Measurements from ENCODE around the gene HDLBP. TPM values are rescaled to one million over a fixed set of nuclear protein-coding genes. Genes with fewer than 3 reads are reported as not detected.

HDLBP gene
- total RNA-seq, 1 donor: 1,418 TPM

DNA sequence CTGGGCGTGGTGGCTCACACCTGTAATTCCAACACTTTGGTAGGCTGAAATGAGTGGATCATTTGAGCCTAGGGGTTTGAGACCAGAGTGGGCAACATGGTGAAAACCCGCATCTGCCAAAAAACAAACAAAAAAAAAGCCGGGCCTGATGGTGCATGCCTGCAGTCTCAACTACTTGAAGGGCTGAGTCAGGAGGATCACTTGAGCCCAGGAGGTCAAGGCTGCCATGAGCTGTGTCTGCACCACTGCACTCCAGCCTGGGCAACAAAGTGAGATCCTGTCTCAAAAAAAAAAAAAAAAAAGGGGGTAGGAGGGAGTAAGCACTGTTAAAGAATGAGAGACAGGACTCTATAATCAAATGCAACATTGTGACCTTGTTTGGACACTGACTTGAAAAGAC, 54.6 kb downstream of the HDLBP start:
- H3K27me3 ChIP-seq (ENCODE audit: insufficient read depth, low read length): no peaks in the 10 kb centered on the region
- no peak overlapping the region for H2AFZ ChIP-seq (ENCODE audit: low read length)
- H3K27ac ChIP-seq (ENCODE audit: low read depth, low read length): no peak overlapping the region
- H3K4me3 ChIP-seq (ENCODE audit: insufficient read depth, low read length): no peak overlapping the region
- H3K36me3 ChIP-seq (ENCODE audit: insufficient read depth, low read length): peaks cover 96% of the 10 kb centered on the region
- peaks cover 93% of the 10 kb centered on the region for H3K79me2 ChIP-seq (ENCODE audit: insufficient read depth, low read length)
- TF ChIP-seq, protein P1, sequence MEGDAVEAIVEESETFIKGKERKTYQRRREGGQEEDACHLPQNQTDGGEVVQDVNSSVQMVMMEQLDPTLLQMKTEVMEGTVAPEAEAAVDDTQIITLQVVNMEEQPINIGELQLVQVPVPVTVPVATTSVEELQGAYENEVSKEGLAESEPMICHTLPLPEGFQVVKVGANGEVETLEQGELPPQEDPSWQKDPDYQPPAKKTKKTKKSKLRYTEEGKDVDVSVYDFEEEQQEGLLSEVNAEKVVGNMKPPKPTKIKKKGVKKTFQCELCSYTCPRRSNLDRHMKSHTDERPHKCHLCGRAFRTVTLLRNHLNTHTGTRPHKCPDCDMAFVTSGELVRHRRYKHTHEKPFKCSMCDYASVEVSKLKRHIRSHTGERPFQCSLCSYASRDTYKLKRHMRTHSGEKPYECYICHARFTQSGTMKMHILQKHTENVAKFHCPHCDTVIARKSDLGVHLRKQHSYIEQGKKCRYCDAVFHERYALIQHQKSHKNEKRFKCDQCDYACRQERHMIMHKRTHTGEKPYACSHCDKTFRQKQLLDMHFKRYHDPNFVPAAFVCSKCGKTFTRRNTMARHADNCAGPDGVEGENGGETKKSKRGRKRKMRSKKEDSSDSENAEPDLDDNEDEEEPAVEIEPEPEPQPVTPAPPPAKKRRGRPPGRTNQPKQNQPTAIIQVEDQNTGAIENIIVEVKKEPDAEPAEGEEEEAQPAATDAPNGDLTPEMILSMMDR (IDR thresholded peaks at IDR 0.05; ENCODE audit: extremely low read depth, low read depth, low read length): no peak
- H4K20me1 ChIP-seq (ENCODE audit: insufficient read depth, low read length): peaks cover 80% of the 10 kb centered on the region
- no peaks in the 10 kb centered on the region for H3K4me1 ChIP-seq (ENCODE audit: insufficient read depth, low read length)
- no peaks in the 10 kb centered on the region for H3K9me3 ChIP-seq (ENCODE audit: low read depth, low read length)
- DNase-seq (ENCODE audit: insufficient read length, low spot score, missing footprints): no peak
- H3K4me2 ChIP-seq (ENCODE audit: insufficient read depth, low read length): no peak overlapping the region

GRCh38 chr2:241258505-241259280, 56.8 kb downstream of the HDLBP start:
- Histone ChIP-seq H3K27ac (ENCODE audit: low read depth, low read length) (no peak overlapping the region), H3K36me3 (ENCODE audit: insufficient read depth, low read length) (peaks cover 98% of the 10 kb centered on the region), H3K4me1 (ENCODE audit: insufficient read depth, low read length) (no peaks in the 10 kb centered on the region), H3K4me2 (ENCODE audit: insufficient read depth, low read length) (no peak overlapping the region), H2AFZ (ENCODE audit: low read length) (no peak overlapping the region), H3K79me2 (ENCODE audit: insufficient read depth, low read length) (peaks cover 91% of the 10 kb centered on the region), H3K4me3 (ENCODE audit: insufficient read depth, low read length) (no peak overlapping the region), H3K27me3 (ENCODE audit: insufficient read depth, low read length) (no peaks in the 10 kb centered on the region), H4K20me1 (ENCODE audit: insufficient read depth, low read length) (peaks cover 81% of the 10 kb centered on the region), H3K9me3 (ENCODE audit: low read depth, low read length) (no peaks in the 10 kb centered on the region)
- peak; percentile 58 for DNase-seq (ENCODE audit: insufficient read length, low spot score, missing footprints)
- TF ChIP-seq, protein P1 (IDR thresholded peaks at IDR 0.05; ENCODE audit: extremely low read depth, low read depth, low read length): no peak

- Histone ChIP-seq H3K36me3 (ENCODE audit: insufficient read depth, low read length) (peaks cover 98% of the 10 kb centered on the region), H3K4me2 (ENCODE audit: insufficient read depth, low read length) (no peak overlapping the region), H3K27me3 (ENCODE audit: insufficient read depth, low read length) (no peaks in the 10 kb centered on the region), H2AFZ (ENCODE audit: low read length) (no peak overlapping the region), H3K4me3 (ENCODE audit: insufficient read depth, low read length) (no peak overlapping the region), H3K27ac (ENCODE audit: low read depth, low read length) (no peak overlapping the region), H3K4me1 (ENCODE audit: insufficient read depth, low read length) (no peaks in the 10 kb centered on the region), H3K9me3 (ENCODE audit: low read depth, low read length) (no peaks in the 10 kb centered on the region), H3K79me2 (ENCODE audit: insufficient read depth, low read length) (peaks cover 91% of the 10 kb centered on the region), H4K20me1 (ENCODE audit: insufficient read depth, low read length) (peaks cover 81% of the 10 kb centered on the region)
- peak; percentile 39 for DNase-seq (ENCODE audit: insufficient read length, low spot score, missing footprints)
- TF ChIP-seq, protein P1 (IDR thresholded peaks at IDR 0.05; ENCODE audit: extremely low read depth, low read depth, low read length): peak; percentile 3
Measured at GRCh38 chr2:241257419-241258032, 57.9 kb downstream of the HDLBP start.

DNA sequence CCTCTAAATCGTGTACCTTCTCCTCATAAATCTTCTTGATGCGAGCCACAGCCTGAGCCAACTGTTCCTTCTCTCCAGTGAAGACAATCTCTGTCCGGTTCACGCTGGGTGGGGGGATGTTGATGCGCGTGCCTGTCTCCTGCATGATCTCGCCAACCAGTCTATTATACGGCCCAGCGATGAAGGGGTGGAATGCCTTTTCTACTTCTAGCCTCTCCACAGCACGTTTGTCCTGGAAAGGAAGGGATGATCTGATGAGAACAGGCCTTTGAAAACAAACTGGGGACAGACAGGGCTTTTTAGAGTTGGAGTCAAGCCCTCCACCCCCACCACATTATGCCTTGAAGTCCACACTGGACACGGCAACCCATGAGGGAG, 59.3 kb downstream of the HDLBP start:
- no peak overlapping the region for H3K4me3 ChIP-seq (ENCODE audit: insufficient read depth, low read length)
- peaks cover 88% of the 10 kb centered on the region for H3K79me2 ChIP-seq (ENCODE audit: insufficient read depth, low read length)
- peak; percentile 13 for DNase-seq (ENCODE audit: insufficient read length, low spot score, missing footprints)

More for the DNA sequence above, 59.3 kb downstream of the HDLBP start:
- Histone ChIP-seq H4K20me1 (ENCODE audit: insufficient read depth, low read length) (peaks cover 77% of the 10 kb centered on the region), H3K27ac (ENCODE audit: low read depth, low read length) (no peak overlapping the region), H3K9me3 (ENCODE audit: low read depth, low read length) (no peaks in the 10 kb centered on the region), H3K27me3 (ENCODE audit: insufficient read depth, low read length) (no peaks in the 10 kb centered on the region), H3K4me2 (ENCODE audit: insufficient read depth, low read length) (no peak overlapping the region), H3K36me3 (ENCODE audit: insufficient read depth, low read length) (peaks cover 98% of the 10 kb centered on the region), H2AFZ (ENCODE audit: low read length) (no peak overlapping the region), H3K4me1 (ENCODE audit: insufficient read depth, low read length) (no peaks in the 10 kb centered on the region)
- TF ChIP-seq, protein P1 (IDR thresholded peaks at IDR 0.05; ENCODE audit: extremely low read depth, low read depth, low read length): no peak

Data from osteoblast (primary cell).